Ishikawa (cell line): ENCODE data around the gene PSTPIP1.

Source experiments
- CREB1 ChIP-seq: IDR thresholded peaks from 2 replicates; pipeline ENCODE4 v1.6.1; 2012; ENCODE audit warnings: low read depth
- EP300 ChIP-seq: IDR thresholded peaks from 2 replicates; pipeline ENCODE4 v1.6.1; 2012; ENCODE audit warnings: borderline replicate concordance
- FOXM1 ChIP-seq: IDR thresholded peaks from 2 replicates; pipeline ENCODE4 v1.6.1; 2012; ENCODE audit warnings: low read depth, borderline replicate concordance
- MAX ChIP-seq: IDR thresholded peaks from 2 replicates; pipeline ENCODE4 v1.6.1; 2012
- NFIC ChIP-seq: IDR thresholded peaks from 2 replicates; pipeline ENCODE4 v1.6.1; 2012
- RAD21 ChIP-seq: IDR thresholded peaks from 2 replicates; pipeline ENCODE4 v1.6.1; 2012; ENCODE audit warnings: low read depth
- REST ChIP-seq: IDR thresholded peaks from 2 replicates; pipeline ENCODE4 v1.6.1; 2012; ENCODE audit warnings: low read depth, mild to moderate bottlenecking
- TAF1 ChIP-seq: IDR thresholded peaks from 2 replicates; pipeline ENCODE4 v1.6.1; 2012; ENCODE audit warnings: low read depth, mild to moderate bottlenecking
- TCF12 ChIP-seq: IDR thresholded peaks from 2 replicates; pipeline ENCODE4 v1.6.1; 2012; ENCODE audit warnings: low read depth
- TEAD4 ChIP-seq: IDR thresholded peaks from 2 replicates; pipeline ENCODE4 v1.6.1; 2012
- YY1 ChIP-seq: IDR thresholded peaks from 2 replicates; pipeline ENCODE4 v1.6.1; 2012; ENCODE audit warnings: low read depth

GRCh38 chr15:76968306-76968705 is 26.6 kb upstream of the PSTPIP1 start:
- TF ChIP-seq CREB1 (no peak), TAF1 (no peak), YY1 (no peak), RAD21 (no peak), FOXM1 (no peak), EP300 (no peak), MAX (no peak), REST (no peak), TEAD4 (no peak), TCF12 (no peak), NFIC (no peak)
